Measurements from ENCODE around the gene CELA3A.
"Not testable (repeated sequence)": the region's sequence is repeated elsewhere in the genome, so short reads cannot be mapped to it uniquely, and the experiment has no call there.

CELA3A gene

DNA sequence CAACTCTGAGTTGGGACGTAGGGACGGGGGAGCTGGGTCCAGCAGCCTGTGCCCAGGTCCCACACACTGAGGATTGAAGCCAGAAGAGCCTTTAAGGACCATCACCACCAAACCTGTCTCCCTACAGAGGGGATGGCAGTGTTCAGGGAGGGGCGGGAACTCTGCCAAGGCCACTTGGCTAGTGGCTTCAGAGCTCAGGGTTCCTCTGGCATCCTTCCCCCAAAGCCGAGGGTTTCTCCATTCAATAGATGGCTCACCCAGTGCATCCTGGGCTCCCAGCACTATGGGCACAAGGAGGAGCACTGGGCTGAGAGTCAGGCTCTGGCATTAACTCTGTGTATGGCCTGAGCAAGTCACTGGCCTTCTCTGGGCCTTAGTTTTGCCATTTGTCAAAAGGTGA is 20.2 kb upstream of the CELA3A start:
- DNase-seq (ENCODE audit: low read depth in 2 of 2), result not testable (repeated sequence)

DNA sequence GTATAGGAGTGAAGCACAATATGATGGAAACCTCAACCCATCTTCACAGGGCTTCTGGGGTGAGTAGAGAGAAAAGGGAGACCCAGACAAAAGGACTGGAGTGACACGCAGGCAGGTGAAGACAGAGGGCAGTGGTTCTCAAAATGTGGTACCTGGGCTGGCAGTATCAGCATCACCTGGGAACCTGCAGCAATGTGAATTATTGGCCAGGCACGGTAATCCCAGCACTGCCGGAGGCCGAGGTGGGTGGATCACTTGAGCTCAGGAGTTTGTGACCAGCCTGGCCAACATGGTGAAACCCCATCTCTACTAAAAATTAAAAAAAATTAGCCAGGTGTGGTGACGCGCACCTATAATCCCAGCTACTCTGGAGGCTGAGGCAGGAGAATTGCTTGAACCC is 19.3 kb upstream of the CELA3A start:
- not testable (repeated sequence) for DNase-seq (ENCODE audit: low read depth in 2 of 2)

DNA sequence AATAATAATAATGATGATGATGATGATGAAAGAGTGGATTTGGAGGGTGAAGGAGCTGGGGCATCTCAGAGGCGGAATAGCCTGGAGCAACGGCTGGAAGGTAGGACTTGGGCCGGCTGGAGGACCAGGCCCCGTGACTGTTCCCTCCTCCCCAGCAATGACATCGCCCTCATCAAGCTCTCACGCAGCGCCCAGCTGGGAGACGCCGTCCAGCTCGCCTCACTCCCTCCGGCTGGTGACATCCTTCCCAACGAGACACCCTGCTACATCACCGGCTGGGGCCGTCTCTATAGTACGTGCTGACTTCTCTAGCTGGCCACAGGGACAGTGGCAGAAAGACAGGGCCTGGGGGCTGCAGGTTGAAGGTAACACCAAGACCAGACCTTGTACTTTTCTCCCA is 17.9 kb upstream of the CELA3A start:
- not testable (repeated sequence) for DNase-seq (ENCODE audit: low read depth in 2 of 2)

DNA sequence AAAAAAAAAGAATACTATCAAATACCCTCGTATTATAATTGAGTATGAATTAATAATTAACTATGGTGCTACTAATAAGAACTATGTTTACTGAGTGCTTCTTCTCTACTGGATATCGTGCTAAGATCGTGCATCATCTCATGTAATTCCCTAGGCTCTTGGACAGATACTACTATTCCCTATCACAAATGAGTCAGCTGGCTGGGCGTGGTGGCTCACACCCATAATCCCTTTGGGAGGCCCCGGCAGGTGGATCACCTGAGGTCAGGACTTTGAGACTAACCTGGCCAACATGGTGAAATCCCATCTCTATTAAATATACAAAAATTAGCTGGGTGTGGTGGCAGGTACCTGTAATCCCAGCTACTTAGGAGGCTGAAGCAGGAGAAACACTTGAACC is 15.6 kb upstream of the CELA3A start:
- not testable (repeated sequence) for DNase-seq (ENCODE audit: low read depth in 2 of 2)

DNA sequence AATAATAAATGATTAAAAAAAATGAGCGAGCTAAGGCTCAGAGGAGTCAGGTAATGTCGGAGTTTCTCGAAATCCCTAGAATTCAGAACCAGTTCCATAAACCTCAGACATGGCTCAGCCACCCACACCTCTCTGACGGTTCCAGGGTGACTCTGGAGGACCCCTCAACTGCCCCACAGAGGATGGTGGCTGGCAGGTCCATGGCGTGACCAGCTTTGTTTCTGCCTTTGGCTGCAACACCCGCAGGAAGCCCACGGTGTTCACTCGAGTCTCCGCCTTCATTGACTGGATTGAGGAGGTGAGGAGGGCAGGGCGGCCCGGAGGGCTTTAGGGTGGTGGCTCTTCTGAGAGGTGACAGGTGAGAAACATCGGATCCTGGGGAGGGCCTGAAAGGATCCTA is 15.1 kb upstream of the CELA3A start:
- DNase-seq (ENCODE audit: low read depth in 2 of 2), result not testable (repeated sequence)

DNA sequence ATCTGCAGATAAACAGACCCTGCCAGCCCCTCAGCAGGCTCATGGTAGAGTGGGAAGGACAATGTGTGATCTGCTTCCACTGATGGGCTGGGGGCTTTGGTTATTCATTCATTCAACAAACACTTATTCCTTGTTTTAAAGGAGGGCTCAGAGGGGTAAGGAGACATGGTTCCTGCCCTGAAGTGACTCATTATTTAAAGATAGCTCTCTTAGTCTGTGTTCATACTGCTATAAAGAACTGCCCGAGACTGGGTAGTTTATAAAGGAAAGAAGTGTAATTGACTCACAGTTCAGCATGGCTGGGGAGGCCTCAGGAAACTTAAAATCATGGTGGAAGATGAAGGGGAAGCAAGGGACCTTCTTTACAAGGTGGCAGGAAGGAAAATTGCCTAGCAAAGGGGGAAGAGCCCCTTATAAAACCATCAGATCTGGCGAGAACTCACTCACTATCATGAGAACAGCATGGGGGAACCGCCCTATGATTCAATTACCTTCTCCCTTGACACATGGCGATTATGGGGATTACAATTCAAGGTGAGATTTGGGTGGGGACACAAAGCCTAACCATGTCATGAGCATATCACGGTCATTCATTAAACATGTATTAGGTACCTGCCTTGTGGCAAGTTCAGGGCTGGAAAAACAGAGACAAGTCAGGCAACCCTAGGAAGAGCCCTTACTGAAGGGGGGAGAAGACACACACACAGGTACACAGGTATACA is 11.6 kb upstream of the CELA3A start:
- not testable (repeated sequence) for DNase-seq (ENCODE audit: low read depth in 2 of 2)

GRCh38 chr1:21992186-21992585 is 9.3 kb upstream of the CELA3A start:
- not testable (repeated sequence) for DNase-seq (ENCODE audit: low read depth in 2 of 2)

- DNase-seq (ENCODE audit: low read depth in 2 of 2), result not testable (repeated sequence)
Observed at GRCh38 chr1:21994716-21995115, 6.7 kb upstream of the CELA3A start.

- not testable (repeated sequence) for DNase-seq (ENCODE audit: low read depth in 2 of 2)
Observed at GRCh38 chr1:21996663-21996970, 4.8 kb upstream of the CELA3A start.

GRCh38 chr1:21997891-21998623 is 3.4 kb upstream of the CELA3A start:
- not testable (repeated sequence) for DNase-seq (ENCODE audit: low read depth in 2 of 2)

DNA sequence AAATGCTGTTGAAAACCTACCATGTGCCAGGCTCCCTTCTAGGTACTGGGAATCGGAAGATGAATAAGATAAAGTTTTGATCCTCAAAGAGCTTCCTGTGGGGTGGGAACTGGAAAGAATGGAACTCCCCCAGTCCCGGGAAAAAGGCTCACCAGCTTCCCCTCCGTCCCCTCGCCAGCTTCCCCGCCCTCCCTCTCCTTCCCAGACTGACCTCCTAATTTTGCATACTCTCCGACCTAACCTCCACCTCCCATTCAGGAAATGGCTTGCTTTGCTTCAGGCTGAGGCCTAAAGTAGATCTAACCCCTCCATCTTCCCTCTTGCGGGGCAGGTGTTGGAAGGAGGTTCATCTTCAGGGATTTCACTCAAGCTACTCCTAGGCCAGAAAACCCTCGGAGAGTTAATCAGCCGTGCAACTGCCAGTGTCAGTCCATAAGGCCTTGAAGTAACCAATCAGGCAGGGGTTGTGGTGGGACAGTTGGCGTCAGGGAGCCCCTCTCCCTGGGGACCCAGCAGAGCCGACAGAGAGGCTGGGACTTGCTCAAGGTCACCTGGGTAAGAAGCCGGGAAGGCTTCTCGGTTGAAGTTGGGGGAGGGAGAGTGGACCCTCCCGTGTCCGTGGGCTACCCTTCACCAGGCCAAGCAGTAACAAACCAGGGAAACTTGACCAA is 2.7 kb upstream of the CELA3A start:
- DNase-seq (ENCODE audit: low read depth in 2 of 2), result not testable (repeated sequence)

DNA sequence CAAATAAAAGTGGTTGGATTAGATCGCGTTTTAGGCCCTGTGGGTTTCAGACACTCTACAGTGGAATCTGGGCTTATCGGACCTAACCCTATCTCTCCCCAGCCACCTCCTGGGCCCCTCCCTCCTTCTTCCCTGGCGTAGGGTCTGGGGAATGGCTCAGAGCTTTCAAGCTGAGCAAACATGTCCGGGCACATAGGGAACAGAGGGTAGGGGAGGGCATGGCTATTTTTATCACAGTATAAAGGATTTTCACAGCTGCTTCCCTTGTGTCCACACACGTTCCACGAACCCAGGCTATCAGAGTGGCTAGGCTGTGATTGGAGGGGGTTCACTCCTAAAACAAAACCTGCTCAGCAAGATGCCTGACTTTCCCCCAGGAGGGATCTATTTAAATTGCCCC is 1.8 kb upstream of the CELA3A start:
- not testable (repeated sequence) for DNase-seq (ENCODE audit: low read depth in 2 of 2)

- not testable (repeated sequence) for DNase-seq (ENCODE audit: low read depth in 2 of 2)
Observed at GRCh38 chr1:22002461-22002860, 1.0 kb downstream of the CELA3A start.

- not testable (repeated sequence) for DNase-seq (ENCODE audit: low read depth in 2 of 2)
Observed at GRCh38 chr1:22002875-22003274, 1.4 kb downstream of the CELA3A start.

GRCh38 chr1:22003959-22004358 is 2.5 kb downstream of the CELA3A start:
- DNase-seq (ENCODE audit: low read depth in 2 of 2), result not testable (repeated sequence)

DNA sequence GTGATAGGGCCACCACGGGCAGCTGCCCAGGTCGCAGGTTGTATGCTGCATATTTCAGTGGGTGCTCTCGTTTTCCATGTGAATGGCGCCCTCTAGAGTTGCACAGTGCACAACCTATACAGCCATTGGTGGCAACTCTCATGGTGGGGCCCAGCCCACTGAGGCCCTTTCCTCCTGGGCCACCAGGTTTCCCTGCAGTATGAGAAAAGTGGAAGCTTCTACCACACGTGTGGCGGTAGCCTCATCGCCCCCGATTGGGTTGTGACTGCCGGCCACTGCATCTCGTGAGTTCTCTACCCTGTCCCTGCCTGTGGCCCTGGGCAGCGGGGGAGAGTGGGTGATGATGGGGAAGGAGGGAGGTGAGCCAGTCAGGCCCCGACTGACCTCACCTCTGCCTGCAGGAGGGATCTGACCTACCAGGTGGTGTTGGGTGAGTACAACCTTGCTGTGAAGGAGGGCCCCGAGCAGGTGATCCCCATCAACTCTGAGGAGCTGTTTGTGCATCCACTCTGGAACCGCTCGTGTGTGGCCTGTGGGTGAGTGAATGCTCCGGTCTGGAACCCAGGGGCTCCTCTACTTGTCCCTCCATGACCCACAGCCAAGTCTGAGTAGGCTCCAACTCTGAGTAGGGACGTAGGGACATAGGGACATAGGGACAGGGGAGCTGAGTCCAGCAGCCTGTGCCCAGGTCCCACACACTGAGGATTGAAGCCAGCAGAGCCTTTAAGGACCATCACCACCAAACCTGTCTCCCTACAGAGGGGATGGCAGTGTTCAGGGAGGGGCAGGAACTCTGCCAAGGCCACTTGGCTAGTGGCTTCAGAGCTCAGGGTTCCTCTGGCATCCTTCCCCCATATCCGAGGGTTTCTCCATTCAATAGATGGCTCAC is 4.0 kb downstream of the CELA3A start:
- DNase-seq (ENCODE audit: low read depth in 2 of 2), result peak in 1 of 2 donors; percentile 26

- not testable (repeated sequence) for DNase-seq (ENCODE audit: low read depth in 2 of 2)
Observed at GRCh38 chr1:22006736-22007135, 5.3 kb downstream of the CELA3A start.

DNA sequence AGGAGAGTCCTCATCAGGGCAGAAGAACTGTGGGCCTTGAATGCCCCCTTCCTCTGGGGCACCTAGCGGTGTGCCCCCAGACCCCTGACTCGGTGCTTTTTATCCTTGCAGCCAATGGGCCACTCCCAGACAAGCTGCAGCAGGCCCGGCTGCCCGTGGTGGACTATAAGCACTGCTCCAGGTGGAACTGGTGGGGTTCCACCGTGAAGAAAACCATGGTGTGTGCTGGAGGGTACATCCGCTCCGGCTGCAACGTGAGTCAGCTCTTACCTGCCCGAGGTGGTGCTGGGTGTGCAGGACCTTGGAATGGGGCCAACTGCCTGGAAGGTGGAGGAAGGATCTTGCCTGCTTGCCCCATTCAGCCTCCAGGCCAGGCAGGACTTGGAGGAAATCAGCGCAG is 5.8 kb downstream of the CELA3A start:
- DNase-seq (ENCODE audit: low read depth in 2 of 2), result not testable (repeated sequence)

- not testable (repeated sequence) for DNase-seq (ENCODE audit: low read depth in 2 of 2)
Observed at GRCh38 chr1:22009566-22009965, 8.1 kb downstream of the CELA3A start.

GRCh38 chr1:22012752-22013151 is 11.3 kb downstream of the CELA3A start:
- not testable (repeated sequence) for DNase-seq (ENCODE audit: low read depth in 2 of 2)

- DNase-seq (ENCODE audit: low read depth in 2 of 2), result not testable (repeated sequence)
Observed at GRCh38 chr1:22014575-22015206, 13.2 kb downstream of the CELA3A start.

Measured in stimulated activated CD4-positive, alpha-beta T cell treated with anti-CD3 and anti-CD28 coated beads, Interleukin-15, amount 100 ng/mL, for 48 hours (primary cell).